ENCODE measurements around the gene POC1A.
"Not testable (repeated sequence)": the region's sequence is repeated elsewhere in the genome, so short reads cannot be mapped to it uniquely, and the experiment has no call there.

Gene POC1A

GRCh38 chr3:52046902-52047239, 107.4 kb downstream of the POC1A start:
- TF ChIP-seq CTCF (conservative IDR thresholded peaks at IDR 0.05; ENCODE audit: low read depth, low read length): no peak
- H3K4me3 ChIP-seq (ENCODE audit: low read length): no peak overlapping the region
- DNase-seq (ENCODE audit: low read depth): no peak

GRCh38 chr3:52046186-52046901, 107.9 kb downstream of the POC1A start:
- TF ChIP-seq CTCF (conservative IDR thresholded peaks at IDR 0.05; ENCODE audit: low read depth, low read length): no peak
- no peak overlapping the region for H3K4me3 ChIP-seq (ENCODE audit: low read length)
- peak; percentile 77 for DNase-seq (ENCODE audit: low read depth)

GRCh38 chr3:52044869-52045619, 109.2 kb downstream of the POC1A start:
- no peak for TF ChIP-seq CTCF (conservative IDR thresholded peaks at IDR 0.05; ENCODE audit: low read depth, low read length)
- H3K4me3 ChIP-seq (ENCODE audit: low read length): no peak overlapping the region
- DNase-seq (ENCODE audit: low read depth): no peak

- TF ChIP-seq CTCF (conservative IDR thresholded peaks at IDR 0.05; ENCODE audit: low read depth, low read length): no peak
- no peak for DNase-seq (ENCODE audit: low read depth)
- no peak overlapping the region for H3K4me3 ChIP-seq (ENCODE audit: low read length)
These were observed 110.5 kb downstream of the POC1A start for GRCh38 chr3:52043750-52044149.

- not testable (repeated sequence) for H3K4me3 ChIP-seq (ENCODE audit: low read length); DNase-seq (ENCODE audit: low read depth)
These were observed 111.2 kb downstream of the POC1A start for GRCh38 chr3:52043039-52043438.

- TF ChIP-seq CTCF (conservative IDR thresholded peaks at IDR 0.05; ENCODE audit: low read depth, low read length): peak; percentile 57
- no peak for DNase-seq (ENCODE audit: low read depth)
- H3K4me3 ChIP-seq (ENCODE audit: low read length): no peak overlapping the region
These were observed 113.0 kb downstream of the POC1A start for GRCh38 chr3:52041118-52041731.

- no peak for DNase-seq (ENCODE audit: low read depth)
- no peak for TF ChIP-seq CTCF (conservative IDR thresholded peaks at IDR 0.05; ENCODE audit: low read depth, low read length)
- no peak overlapping the region for H3K4me3 ChIP-seq (ENCODE audit: low read length)
These were observed 113.6 kb downstream of the POC1A start for GRCh38 chr3:52040600-52040999.
